ENCODE results near the gene ITGA3.
"Not testable (repeated sequence)": the region's sequence is repeated elsewhere in the genome, so short reads cannot be mapped to it uniquely, and the experiment has no call there.

The ITGA3 gene

GRCh38 chr17:50052241-50052796, 3.6 kb upstream of the ITGA3 start:
- no peak for DNase-seq (ENCODE audit: low read depth in 2 of 2)

DNA sequence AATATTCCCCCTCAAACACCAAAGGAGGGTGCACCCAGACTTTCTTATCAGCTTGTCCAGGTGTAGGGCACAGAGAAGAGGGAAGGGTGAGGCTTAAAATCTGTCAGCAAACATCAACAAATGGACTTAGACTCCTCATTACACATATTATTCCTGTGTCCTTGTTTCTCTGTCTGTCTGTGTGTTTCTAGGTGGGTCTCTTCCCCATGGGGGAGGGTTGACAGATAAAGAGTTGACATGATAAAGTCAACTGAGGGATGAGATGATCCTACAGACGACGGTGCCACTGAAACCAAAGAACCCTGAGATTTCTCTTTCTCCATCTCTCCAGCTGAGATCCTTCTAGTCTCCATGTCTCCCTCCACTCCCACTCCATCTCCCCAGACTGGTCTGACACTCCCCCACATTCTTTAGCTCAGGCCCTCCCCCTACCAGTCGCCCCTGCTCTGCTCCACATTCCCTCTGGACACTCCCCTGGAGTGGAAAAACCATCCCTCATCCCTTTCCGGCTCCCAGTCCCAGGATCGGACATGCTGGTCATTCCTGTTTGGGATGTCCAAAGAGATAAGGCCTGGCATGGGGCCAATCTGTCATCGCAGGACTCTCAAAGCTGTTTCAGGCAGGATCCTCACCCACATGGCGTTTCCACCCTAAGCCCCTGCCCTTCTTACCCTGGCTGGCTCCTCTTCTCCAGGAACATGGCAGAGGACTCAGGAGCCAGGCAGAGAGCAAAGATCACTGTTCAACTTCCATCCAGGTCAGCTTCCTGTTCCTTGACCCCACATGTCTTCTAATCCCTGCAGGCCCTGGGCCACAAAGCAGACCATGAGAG, 2.9 kb upstream of the ITGA3 start:
- DNase-seq (ENCODE audit: low read depth in 2 of 2), result no peak

GRCh38 chr17:50053654-50053960, 2.3 kb upstream of the ITGA3 start:
- DNase-seq (ENCODE audit: low read depth in 2 of 2), result no peak

- no peak for DNase-seq (ENCODE audit: low read depth in 2 of 2)
Observed at GRCh38 chr17:50055055-50055425, 870 bp upstream of the ITGA3 start.

DNA sequence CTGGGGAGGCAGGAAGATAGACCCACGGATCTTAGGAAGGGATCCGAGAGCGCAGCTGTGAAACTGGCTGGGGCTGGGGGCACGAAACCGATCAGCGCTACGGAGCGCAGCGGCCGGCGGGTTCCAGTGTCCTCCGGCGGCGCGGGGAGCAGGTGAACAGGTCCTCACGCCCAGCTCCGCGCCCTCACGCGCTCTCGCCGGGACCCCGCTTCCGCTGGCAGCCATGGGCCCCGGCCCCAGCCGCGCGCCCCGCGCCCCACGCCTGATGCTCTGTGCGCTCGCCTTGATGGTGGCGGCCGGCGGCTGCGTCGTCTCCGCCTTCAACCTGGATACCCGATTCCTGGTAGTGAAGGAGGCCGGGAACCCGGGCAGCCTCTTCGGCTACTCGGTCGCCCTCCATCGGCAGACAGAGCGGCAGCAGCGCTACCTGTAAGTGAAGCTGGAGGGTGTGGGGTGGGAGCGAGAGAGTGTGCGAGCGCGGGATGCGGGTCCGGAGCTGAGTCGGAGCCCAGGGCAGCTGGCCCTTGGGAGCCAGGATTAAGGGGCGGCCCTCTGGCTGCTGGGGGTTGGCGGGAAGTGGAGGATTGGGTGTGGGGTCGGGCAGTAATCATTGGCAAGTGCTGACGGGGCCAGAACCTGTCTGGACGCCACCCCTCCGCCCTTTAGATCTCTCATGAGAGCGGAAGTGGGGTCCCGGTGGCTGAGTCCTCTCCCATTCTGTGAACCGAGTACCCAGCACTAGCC, 479 bp downstream of the ITGA3 start:
- no peak for DNase-seq (ENCODE audit: low read depth in 2 of 2)

- no peak for DNase-seq (ENCODE audit: low read depth in 2 of 2)
Observed at GRCh38 chr17:50056961-50057330, 1.0 kb downstream of the ITGA3 start.

DNA sequence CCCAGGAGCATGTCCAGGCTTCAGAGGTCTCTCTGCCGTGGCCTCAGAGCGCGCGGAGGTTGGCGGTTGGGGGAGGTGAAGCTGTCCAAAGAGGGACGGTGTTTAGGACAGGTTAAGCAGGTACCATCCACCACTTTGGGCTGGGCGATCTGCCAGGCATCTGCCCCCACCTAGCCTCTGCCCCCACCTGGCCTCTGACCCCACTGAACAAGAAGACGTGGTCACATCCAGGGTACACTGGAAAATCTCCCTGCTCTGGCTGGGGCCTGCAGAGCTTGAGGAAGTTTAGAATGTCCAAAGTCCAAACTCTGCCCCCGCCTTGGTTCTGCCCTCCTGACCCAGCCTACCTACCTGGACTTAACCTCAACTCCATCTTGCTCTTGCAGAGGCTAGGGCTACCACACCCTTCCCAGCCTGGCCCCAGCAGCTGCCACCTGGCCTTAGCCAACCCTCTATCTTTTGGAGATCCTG, 1.6 kb downstream of the ITGA3 start:
- DNase-seq (ENCODE audit: low read depth in 2 of 2), result no peak

GRCh38 chr17:50058296-50058953, 2.5 kb downstream of the ITGA3 start:
- DNase-seq (ENCODE audit: low read depth in 2 of 2), result no peak

DNA sequence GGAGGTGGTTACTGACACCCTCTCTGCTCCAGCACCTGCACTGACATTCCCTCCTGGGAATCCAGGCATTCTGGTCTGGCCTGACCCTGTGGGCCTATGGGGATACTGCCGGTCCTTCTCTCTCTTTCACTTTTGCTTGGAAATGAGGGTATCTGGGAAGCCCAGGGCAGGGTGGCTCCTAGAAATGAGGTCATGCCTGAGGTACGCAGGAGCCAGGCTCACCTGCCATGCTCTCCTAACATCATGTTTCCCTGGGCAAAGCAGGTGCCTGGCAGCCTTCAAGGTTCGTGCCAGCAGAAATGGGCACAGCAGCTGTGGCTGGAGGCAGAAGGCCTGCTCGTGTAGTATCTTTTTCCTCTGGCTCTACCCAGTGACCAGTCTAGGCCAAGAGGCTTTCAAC, 3.3 kb downstream of the ITGA3 start:
- DNase-seq (ENCODE audit: low read depth in 2 of 2), result no peak

GRCh38 chr17:50059759-50060273, 3.9 kb downstream of the ITGA3 start:
- no peak for DNase-seq (ENCODE audit: low read depth in 2 of 2)

DNA sequence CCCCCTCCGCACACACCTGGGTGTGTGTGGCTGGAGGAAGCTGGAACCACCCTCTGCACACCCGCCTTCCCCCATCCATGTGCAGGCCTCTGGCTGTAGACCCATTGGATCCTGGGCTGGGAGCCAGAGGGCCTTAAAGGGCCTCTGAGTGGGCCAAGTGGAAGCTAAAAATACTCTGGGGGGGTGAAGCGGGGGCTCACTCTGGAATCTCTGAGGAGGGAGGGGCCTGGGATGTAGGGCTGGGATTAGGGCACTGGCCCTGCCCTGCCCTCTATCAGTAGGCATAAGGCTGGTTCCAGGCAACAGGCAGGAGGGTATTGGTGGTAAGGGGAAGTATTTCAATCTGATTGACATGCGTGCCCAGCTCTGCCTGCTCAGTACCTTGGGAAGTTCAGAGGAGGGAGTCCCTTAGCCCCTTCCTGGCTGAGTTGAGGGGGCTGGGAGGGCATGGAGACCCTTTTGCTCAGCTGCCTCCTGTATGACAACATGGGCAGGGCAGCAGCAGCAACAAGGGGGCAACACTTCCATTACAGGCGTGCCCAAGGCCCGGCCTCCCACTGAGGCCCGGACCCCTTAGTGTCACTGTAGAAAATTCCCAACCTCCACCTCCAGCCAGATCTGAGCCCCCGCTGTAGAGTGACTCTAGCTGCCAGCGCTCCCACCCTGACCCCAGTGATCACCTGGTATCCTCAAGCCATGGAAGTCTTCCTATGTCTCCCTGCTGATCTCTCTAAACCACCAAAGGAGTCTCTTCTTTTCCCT, 5.2 kb downstream of the ITGA3 start:
- DNase-seq (ENCODE audit: low read depth in 2 of 2), result peak in 1 of 2 experiments; percentile 50

DNA sequence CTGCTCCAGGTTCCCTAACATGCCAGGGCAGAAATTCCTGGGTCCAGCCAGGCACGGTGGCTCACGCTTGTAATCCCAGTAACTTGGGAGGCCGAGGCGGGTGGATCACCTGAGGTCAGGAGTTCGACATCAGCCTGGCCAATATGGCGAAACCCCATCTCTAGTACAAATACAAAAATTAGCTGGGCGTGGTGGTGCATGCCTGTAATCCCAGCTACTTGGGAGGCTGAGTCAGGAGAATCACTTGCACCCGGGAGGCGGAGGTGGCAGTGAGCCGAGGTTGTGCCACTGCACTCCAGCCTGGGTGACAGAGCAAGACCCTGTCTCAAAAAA, 5.8 kb downstream of the ITGA3 start:
- not testable (repeated sequence) for DNase-seq (ENCODE audit: low read depth in 2 of 2)

- no peak for DNase-seq (ENCODE audit: low read depth in 2 of 2)
Observed at GRCh38 chr17:50062293-50063243, 6.7 kb downstream of the ITGA3 start.

- DNase-seq (ENCODE audit: low read depth in 2 of 2), result no peak
Observed at GRCh38 chr17:50063561-50064252, 7.8 kb downstream of the ITGA3 start.

DNA sequence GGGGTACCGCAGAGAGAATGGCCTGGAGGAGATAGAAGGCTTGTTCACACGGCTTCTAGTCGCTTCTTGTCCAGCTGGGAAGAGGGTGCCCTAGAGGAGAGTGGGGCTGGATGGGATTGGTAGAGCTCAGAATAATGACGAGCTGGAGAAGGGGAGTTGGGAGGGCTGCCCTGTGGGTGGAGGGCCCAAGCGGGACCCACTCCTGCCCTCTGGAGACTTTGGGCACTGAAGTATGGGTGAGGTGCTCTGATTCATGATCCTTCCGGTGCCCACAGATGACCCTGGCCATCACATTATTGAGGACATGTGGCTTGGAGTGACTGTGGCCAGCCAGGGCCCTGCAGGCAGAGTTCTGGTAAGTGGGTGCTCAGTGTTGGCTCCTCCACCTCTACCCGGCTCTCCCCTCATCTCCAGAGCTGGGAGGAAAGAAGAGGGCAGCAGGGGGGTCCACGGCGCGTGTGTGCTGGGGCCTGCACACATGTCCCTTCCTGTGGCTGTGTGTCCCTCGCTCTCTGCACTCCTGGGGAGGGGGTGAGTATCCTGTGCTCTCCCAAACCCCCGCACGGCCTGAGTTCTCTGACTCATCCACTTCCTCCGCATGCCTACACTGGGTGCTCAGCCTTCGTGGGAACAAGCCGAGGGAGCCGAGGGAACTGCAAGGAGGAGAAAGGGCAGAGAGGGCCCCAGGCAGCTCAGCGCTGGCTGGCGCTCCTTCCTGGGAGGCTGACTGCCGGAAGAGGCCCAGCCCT, 8.5 kb downstream of the ITGA3 start:
- DNase-seq (ENCODE audit: low read depth in 2 of 2), result peak; percentile 66 to 73

GRCh38 chr17:50065056-50065455, 9.1 kb downstream of the ITGA3 start:
- no peak for DNase-seq (ENCODE audit: low read depth in 2 of 2)

- no peak for DNase-seq (ENCODE audit: low read depth in 2 of 2)
Observed at GRCh38 chr17:50066995-50067394, 11.1 kb downstream of the ITGA3 start.

DNA sequence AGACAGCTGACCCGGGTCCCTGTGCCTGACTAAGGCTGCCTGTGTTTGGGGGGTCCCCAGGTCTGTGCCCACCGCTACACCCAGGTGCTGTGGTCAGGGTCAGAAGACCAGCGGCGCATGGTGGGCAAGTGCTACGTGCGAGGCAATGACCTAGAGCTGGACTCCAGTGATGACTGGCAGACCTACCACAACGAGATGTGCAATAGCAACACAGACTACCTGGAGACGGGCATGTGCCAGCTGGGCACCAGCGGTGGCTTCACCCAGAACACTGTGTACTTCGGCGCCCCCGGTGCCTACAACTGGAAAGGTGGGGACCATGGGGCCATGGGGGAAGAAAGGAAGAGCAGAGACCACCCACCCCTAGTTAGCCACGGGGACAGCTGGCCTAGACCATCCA, 12.1 kb downstream of the ITGA3 start:
- DNase-seq (ENCODE audit: low read depth in 2 of 2), result no peak
